Colonic mucosa (tissue), 4 donors: ENCODE data around the gene SEMA5B. TPM values are rescaled to one million over a fixed set of nuclear protein-coding genes. Genes with fewer than 3 reads are reported as not detected.
A peak's percentile ranks its signal among the peaks of the same experiment; 100 is the strongest.

Experiments used
- DNase-seq: peaks from one replicate; pipeline ENCODE4 v3.0.0-alpha.2; 2020
- H3K27ac ChIP-seq: fragments of 200-600 bp; one replicate; pipeline ENCODE4 v1.8.0; 2021
- H3K27me3 ChIP-seq: fragments of 200-600 bp; one replicate; pipeline ENCODE4 v1.8.0; 2021
- H3K36me3 ChIP-seq: fragments of 200-600 bp; one replicate; pipeline ENCODE4 v1.8.0; 2021
- H3K4me1 ChIP-seq: fragments of 200-600 bp; one replicate; pipeline ENCODE4 v1.8.0; 2021; ENCODE audit warnings: mild to moderate bottlenecking
- H3K4me3 ChIP-seq: fragments of 200-600 bp; one replicate; pipeline ENCODE4 v1.8.0; 2021
- H3K9ac ChIP-seq, 2 donors: one replicate each; pipeline ENCODE4 v1.7.0; 2013; ENCODE audit warnings: control low read depth in 2 of 2, low read depth in 2 of 2, low read length in 2 of 2
- H3K9me3 ChIP-seq: fragments of 200-600 bp; one replicate; pipeline ENCODE4 v1.8.0; 2021
- intact Hi-C: fragments of 100-400 bp; cut with DNase I; formaldehyde crosslinking; loops from one replicate; pipeline ENCODE4 v1.14.1; 2022
- total RNA-seq, 2 donors: library from RNA; stranded (reverse); fragmentation: NEBNext Ultra II Directional in 1 of 2; extraction: Animal tissue kit (Norgen Biotek cat#: 25700) in 1 of 2; gene quantifications; one replicate each; pipeline ENCODE4 v1.2.1, GENCODE V29; 2021
- TF ChIP-seq, protein P1 (sequence below): fragments of 200-600 bp; IDR thresholded peaks from one replicate; pipeline ENCODE4 v1.8.0; 2022; ENCODE audit warnings: antibody characterized with exemption, mild to moderate bottlenecking
- donor health status: healthy.
- donor health status: DM: no; HTN: no; CAD: no.
- donor health status: DM: no; HTN: no; CAD: no.

The SEMA5B gene
- total RNA-seq, 2 donors from 2014 or later: 0.40 to 1.3 TPM

- Histone ChIP-seq H3K4me1 (no peaks in the 10 kb centered on the region), H3K27ac (no peak overlapping the region), H3K36me3 (no peaks in the 10 kb centered on the region), H3K4me3 (no peak overlapping the region), H3K9me3 (no peaks in the 10 kb centered on the region), H3K9ac (no peak overlapping the region), H3K27me3 (no peaks in the 10 kb centered on the region)
- TF ChIP-seq, protein P1, sequence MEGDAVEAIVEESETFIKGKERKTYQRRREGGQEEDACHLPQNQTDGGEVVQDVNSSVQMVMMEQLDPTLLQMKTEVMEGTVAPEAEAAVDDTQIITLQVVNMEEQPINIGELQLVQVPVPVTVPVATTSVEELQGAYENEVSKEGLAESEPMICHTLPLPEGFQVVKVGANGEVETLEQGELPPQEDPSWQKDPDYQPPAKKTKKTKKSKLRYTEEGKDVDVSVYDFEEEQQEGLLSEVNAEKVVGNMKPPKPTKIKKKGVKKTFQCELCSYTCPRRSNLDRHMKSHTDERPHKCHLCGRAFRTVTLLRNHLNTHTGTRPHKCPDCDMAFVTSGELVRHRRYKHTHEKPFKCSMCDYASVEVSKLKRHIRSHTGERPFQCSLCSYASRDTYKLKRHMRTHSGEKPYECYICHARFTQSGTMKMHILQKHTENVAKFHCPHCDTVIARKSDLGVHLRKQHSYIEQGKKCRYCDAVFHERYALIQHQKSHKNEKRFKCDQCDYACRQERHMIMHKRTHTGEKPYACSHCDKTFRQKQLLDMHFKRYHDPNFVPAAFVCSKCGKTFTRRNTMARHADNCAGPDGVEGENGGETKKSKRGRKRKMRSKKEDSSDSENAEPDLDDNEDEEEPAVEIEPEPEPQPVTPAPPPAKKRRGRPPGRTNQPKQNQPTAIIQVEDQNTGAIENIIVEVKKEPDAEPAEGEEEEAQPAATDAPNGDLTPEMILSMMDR: no peak
- no peak for DNase-seq
- intact Hi-C loops: no loop called here
Measured at GRCh38 chr3:122994954-122995353, 32.6 kb downstream of the SEMA5B start.

DNA sequence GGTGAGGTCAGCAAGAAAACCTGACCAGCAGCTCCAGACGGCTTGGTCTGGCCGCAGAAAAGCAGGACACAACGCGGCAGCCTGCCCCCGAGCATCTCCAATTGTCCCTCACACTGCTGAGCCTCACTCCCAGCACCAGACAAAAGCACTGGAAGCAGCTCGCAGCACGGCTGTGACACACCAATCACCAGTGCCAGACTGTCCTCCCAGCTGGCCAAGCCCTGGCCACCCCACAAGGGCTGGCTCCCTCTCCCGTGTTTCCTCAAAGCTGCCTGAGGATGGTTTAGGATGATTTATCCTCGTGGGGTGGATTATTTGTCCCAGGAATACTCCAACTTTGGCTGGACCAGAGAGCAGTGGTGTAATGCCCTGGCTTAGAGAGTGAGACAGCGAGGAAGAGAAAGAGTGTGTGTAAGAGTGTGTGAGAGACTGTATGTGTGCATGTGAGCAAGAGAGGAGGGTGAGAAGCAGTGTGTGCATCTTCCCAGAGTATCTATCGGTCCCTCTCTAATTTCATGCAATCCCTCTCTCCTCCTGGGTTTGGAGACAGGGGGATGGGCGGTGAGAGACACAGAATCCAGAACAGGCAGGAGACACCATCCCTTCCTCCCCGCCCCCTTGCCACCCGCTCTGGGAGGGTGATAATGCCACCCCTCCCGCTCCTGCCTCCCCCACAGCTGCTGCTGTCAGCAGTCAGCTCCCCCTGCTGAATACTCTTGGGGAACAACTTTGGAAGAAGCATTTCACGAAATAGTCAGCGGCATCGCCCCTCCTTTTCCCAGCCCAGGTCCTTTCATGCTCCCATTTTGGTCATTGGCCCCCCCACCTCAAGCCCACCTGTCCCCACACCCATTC lies 34.2 kb downstream of the SEMA5B start:
- peak; percentile 31 for DNase-seq
- intact Hi-C loops: no loop called here

DNA sequence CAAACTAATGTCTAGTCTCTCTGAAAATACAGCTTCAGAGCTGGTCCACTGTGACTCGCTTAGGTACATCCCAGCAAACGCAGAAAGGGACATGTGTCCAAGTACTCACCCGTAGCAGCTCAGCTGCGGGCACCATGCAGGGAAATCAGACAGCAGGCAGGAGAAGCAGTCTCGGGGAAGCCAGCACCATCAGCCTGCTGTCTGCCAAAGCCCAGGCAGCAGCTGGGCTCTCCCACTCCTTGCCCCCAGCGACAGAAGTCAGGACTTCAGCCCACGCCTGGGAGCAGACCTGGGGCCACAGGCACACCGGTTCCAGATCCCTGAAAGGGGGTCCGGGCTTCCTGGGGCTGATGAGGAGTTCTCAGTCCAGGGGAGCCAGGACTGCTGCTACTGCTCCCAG lies 34.9 kb downstream of the SEMA5B start:
- Histone ChIP-seq H3K4me3 (no peak overlapping the region), H3K27me3 (no peaks in the 10 kb centered on the region), H3K9me3 (no peaks in the 10 kb centered on the region), H3K27ac (no peak overlapping the region), H3K36me3 (no peaks in the 10 kb centered on the region), H3K4me1 (no peaks in the 10 kb centered on the region), H3K9ac (no peak overlapping the region)
- TF ChIP-seq, protein P1: no peak
- intact Hi-C loops: no loop called here
- DNase-seq: no peak

More for the DNA sequence above, 34.2 kb downstream of the SEMA5B start:
- no peaks in the 10 kb centered on the region for H3K27me3 ChIP-seq
- no peaks in the 10 kb centered on the region for H3K36me3 ChIP-seq
- H3K4me3 ChIP-seq: no peak overlapping the region
- no peaks in the 10 kb centered on the region for H3K9me3 ChIP-seq
- TF ChIP-seq, protein P1: no peak
- H3K4me1 ChIP-seq: no peaks in the 10 kb centered on the region
- H3K9ac ChIP-seq: no peak overlapping the region
- no peak overlapping the region for H3K27ac ChIP-seq

DNA sequence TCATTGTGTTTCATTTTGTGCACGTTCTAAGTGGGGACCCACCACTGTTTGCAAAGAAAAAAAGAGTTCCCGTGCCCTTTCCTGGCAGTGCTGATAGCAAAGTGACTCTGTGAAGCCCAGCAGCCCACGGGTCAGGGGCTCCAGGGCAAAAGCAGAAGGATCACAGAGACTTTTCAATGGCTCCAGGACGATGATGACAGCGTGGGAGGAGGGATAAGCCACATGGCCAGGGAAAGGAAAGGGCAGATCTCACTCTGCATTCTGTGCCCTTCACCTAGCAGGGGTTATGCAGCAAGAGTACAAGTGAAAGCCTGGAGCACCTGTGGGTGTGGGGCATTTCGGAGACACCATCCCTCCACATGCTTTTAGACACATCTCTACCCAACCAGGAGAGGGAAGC lies 35.4 kb downstream of the SEMA5B start:
- DNase-seq: no peak
- H3K9ac ChIP-seq: no peak overlapping the region
- H3K36me3 ChIP-seq: no peaks in the 10 kb centered on the region
- H3K4me1 ChIP-seq: no peaks in the 10 kb centered on the region
- no peak overlapping the region for H3K4me3 ChIP-seq
- no peak overlapping the region for H3K27ac ChIP-seq
- H3K27me3 ChIP-seq: no peaks in the 10 kb centered on the region
- intact Hi-C loops: no loop called here
- no peaks in the 10 kb centered on the region for H3K9me3 ChIP-seq
- TF ChIP-seq, protein P1: no peak

DNA sequence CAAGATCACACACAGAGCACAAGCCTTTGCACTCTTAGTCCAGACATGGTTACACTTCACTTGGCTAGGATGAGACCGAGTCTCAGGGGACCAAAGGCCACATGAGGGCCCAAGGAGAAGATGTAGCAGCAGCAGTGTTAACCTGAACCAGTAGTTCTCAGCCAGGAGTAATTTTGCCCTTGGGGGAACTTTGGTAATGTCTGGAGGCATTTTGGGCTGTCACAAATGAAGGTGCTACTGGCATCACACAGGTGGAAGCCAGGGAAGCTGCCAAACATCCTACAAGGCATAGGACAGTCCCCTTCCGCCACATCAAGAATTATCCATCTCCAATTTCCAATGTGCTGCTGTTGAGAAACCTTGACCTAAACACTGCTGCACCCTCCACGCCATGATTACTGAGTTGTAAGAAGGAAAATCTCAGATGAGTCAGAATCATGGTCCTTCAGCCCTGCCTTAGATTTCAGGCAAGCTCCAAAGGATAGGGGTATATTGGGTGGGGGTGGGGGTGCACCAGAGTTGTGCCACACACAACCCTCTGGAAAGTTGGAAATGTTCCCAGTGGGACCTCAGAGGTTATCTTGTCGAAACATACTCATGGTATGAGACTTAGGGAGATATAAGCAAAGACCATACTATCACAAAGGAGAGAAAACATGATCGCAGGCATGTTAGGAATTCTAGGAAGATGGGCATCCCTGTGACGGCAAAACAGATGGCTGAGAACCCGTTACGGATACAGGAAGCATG lies 36.2 kb downstream of the SEMA5B start:
- no peaks in the 10 kb centered on the region for H3K27me3 ChIP-seq
- intact Hi-C loops: no loop called here
- no peak overlapping the region for H3K4me3 ChIP-seq
- H3K36me3 ChIP-seq: no peaks in the 10 kb centered on the region
- no peak overlapping the region for H3K9ac ChIP-seq
- no peaks in the 10 kb centered on the region for H3K4me1 ChIP-seq
- H3K27ac ChIP-seq: no peak overlapping the region
- no peaks in the 10 kb centered on the region for H3K9me3 ChIP-seq
- TF ChIP-seq, protein P1: no peak
- no peak for DNase-seq
